Breast epithelium (tissue), 4 donors: ENCODE measurements around the gene KRTAP10-5. TPM values are rescaled to one million over a fixed set of nuclear protein-coding genes. Genes with fewer than 3 reads are reported as not detected.
"Not testable (repeated sequence)": the region's sequence is repeated elsewhere in the genome, so short reads cannot be mapped to it uniquely, and the experiment has no call there.

Experiments used
- DNase-seq, 2 donors: peaks; one replicate each; pipeline ENCODE4 v3.0.0-alpha.2; 2019; ENCODE audit warnings: low spot score in 2 of 2
- H3K27ac ChIP-seq, 2 donors: fragments of 200-600 bp; sonication (generic) in 1 of 2; one replicate each; pipeline ENCODE4 v1.5.1; 2016 to 2019; ENCODE audit warnings: mild to moderate bottlenecking in 1 of 2
- H3K27me3 ChIP-seq, 2 donors: fragments of 200-600 bp; sonication (generic) in 1 of 2; one replicate each; pipeline versions ENCODE4 v1.5.1 to v1.6.0; 2017 to 2019; ENCODE audit warnings: control low read depth in 1 of 2, mild to moderate bottlenecking in 1 of 2
- H3K36me3 ChIP-seq: fragments of 200-600 bp; one replicate; pipeline ENCODE4 v1.5.1; 2019
- H3K4me1 ChIP-seq, 2 donors: fragments of 200-600 bp; sonication (generic); one replicate each; pipeline ENCODE4 v1.5.1; 2016 to 2019; ENCODE audit warnings: control low read depth in 1 of 2
- H3K4me3 ChIP-seq, 3 donors: fragments of 200-600 bp; sonication (generic); 1 replicate in 2 of 3; 2 replicates in 1 of 3; pipeline ENCODE4 v1.5.1; 2016 to 2019; ENCODE audit warnings: mild to moderate bottlenecking in 3 of 3, moderate library complexity in 2 of 3
- H3K9me3 ChIP-seq, 2 donors: fragments of 200-600 bp; sonication (generic) in 1 of 2; one replicate each; pipeline ENCODE4 v1.5.1; 2016 to 2019; ENCODE audit warnings: control low read depth in 1 of 2
- POLR2A ChIP-seq: fragments of 450-650 bp; IDR thresholded peaks from one replicate; pipeline ENCODE4 v1.6.1; 2016; ENCODE audit warnings: antibody characterized with exemption, mild to moderate bottlenecking, moderate library complexity
- POLR2AphosphoS5 ChIP-seq, 3 donors: sonication (generic); formaldehyde crosslinking; IDR thresholded peaks; one replicate each; pipeline ENCODE4 v1.6.1; 2017; ENCODE audit warnings: antibody characterized with exemption in 3 of 3
- intact Hi-C: fragments of 100-400 bp; cut with DNase I; formaldehyde crosslinking; loops from one replicate; pipeline ENCODE4 v1.15.1; 2023; ENCODE audit warnings: low total_unique reads
- total RNA-seq, 3 donors: library from RNA; depleted of rRNA; stranded (reverse); fragments of >200 nt; gene quantifications; one replicate each; pipeline ENCODE4 v1.1.0, GENCODE V29; 2016
- TF ChIP-seq, protein P1 (sequence below), 3 donors: fragments of 450-650 bp; IDR thresholded peaks; one replicate each; pipeline ENCODE4 v1.5.1; 2016 to 2017; ENCODE audit warnings: antibody characterized with exemption in 3 of 3, mild to moderate bottlenecking in 3 of 3, moderate library complexity in 3 of 3

KRTAP10-5 gene
- total RNA-seq, 3 donors from 2014 or later, result not detected

DNA sequence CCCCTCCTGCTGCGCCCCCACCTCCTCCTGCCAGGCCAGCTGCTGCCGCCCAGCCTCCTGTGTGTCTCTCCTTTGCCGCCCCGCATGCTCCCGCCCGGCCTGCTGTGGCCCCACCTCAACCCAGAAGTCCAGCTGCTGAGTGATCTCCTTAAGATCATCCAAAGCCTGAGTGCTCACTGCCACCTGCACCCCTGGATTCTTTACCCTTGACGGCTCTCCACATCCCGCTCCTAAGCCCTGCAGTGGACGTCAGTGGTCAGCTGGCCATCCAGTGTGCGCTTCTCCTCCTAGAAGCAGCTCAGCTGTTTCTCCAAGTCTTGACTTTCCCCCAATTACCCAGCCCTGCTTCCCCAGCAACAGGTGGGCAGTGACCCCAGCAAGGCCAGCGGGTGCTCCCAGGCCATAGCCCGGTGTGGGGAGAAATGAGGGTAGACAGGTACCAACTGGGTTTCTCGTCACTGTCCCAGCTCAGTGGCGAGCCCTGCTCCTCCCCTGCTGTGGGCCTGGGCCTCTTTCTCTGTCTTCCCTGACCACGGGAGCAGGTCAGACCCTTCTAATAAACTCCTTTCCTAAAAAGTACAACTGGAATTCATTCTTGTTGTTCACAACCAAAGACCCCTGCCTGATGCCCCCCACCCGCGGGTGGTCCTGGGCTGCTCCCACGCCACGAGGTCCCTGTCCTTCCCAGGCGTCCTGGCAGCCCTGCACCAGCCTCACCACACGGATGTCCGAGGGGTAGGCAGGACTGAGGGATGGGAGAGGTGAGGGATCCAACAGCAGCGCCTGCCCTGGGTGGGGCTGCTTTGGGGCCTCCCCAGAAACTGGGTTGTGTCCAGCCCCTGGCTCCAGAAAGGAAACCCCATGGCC is 21.4 kb upstream of the KRTAP10-5 start:
- H3K27me3 ChIP-seq, result peaks cover 0 to 60% of the 10 kb centered on the region in 2 donors

DNA sequence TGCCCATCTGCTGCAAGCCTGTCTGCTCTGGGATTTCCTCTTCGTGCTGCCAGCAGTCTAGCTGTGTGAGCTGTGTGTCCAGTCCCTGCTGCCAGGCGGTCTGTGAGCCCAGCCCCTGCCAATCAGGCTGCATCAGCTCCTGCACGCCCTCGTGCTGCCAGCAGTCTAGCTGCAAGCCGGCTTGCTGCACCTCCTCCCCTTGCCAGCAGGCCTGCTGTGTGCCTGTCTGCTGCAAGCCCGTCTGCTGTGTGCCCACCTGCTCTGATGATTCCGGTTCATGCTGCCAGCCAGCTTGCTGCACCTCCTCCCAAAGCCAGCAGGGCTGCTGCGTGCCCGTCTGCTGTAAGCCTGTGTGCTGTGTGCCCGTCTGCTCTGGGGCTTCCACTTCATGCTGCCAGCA is 20.7 kb upstream of the KRTAP10-5 start:
- intact Hi-C loops, H3K36me3 ChIP-seq, DNase-seq, H3K4me1 ChIP-seq, H3K27ac ChIP-seq, H3K4me3 ChIP-seq: not testable (repeated sequence)
- Histone ChIP-seq H3K9me3 (peaks cover 0 to 12% of the 10 kb centered on the region in 2 donors), H3K27me3 (peaks cover 0 to 56% of the 10 kb centered on the region in 2 donors)

More for the DNA sequence above, 21.4 kb upstream of the KRTAP10-5 start:
- no peaks in the 10 kb centered on the region for H3K4me1 ChIP-seq
- H3K36me3 ChIP-seq, result no peaks in the 10 kb centered on the region
- H3K27ac ChIP-seq, result no peak overlapping the region
- H3K4me3 ChIP-seq, result no peak overlapping the region
- intact Hi-C loops, result no loop called here
- TF ChIP-seq, protein P1, sequence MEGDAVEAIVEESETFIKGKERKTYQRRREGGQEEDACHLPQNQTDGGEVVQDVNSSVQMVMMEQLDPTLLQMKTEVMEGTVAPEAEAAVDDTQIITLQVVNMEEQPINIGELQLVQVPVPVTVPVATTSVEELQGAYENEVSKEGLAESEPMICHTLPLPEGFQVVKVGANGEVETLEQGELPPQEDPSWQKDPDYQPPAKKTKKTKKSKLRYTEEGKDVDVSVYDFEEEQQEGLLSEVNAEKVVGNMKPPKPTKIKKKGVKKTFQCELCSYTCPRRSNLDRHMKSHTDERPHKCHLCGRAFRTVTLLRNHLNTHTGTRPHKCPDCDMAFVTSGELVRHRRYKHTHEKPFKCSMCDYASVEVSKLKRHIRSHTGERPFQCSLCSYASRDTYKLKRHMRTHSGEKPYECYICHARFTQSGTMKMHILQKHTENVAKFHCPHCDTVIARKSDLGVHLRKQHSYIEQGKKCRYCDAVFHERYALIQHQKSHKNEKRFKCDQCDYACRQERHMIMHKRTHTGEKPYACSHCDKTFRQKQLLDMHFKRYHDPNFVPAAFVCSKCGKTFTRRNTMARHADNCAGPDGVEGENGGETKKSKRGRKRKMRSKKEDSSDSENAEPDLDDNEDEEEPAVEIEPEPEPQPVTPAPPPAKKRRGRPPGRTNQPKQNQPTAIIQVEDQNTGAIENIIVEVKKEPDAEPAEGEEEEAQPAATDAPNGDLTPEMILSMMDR (IDR thresholded peaks at IDR 0.05), result no peak
- no peak for TF ChIP-seq POLR2AphosphoS5 (IDR thresholded peaks at IDR 0.05)
- TF ChIP-seq POLR2A, result no peak
- no peak for DNase-seq
- peaks cover 0 to 12% of the 10 kb centered on the region in 2 donors for H3K9me3 ChIP-seq

DNA sequence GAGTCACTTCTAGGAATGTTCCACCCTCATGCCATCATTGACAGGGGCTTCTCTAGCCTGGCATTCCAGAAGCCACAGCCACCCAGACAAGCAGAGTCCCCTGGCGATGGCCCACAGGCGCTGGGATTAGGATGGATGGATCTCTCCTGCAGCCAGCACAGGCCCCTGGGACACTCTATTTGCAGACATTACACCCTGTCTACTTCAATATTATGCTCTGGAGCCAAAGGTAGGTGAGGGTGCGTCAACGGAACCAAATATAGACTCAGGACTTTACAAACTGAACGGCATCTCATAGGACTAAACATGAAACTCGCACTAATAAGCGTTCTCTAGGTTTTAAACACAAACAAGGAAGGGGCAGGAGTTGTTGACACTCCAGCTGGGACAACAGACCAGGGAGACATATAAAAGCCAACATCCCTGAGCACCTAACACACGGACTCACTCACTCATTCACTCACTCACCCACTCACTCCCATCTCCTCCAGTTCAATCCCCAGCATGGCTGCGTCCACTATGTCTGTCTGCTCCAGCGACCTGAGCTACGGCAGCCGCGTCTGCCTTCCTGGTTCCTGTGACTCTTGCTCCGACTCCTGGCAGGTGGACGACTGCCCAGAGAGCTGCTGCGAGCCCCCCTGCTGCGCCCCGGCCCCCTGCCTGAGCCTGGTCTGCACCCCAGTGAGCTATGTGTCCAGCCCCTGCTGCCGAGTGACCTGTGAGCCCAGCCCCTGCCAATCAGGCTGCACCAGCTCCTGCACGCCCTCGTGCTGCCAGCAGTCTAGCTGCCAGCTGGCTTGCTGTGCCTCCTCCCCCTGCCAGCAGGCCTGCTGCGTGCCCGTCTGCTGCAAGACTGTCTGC is 19.9 kb upstream of the KRTAP10-5 start, which contains the start of gene KRTAP10-7:
KRTAP10-7 (plus strand) TSS at position 480 of the 861 bp plus-strand sequence; CDS start at position 505, 25 bp downstream.
- not testable (repeated sequence) for H3K4me1 ChIP-seq, H3K36me3 ChIP-seq
- peaks cover 0 to 60% of the 10 kb centered on the region in 2 donors for H3K27me3 ChIP-seq

DNA sequence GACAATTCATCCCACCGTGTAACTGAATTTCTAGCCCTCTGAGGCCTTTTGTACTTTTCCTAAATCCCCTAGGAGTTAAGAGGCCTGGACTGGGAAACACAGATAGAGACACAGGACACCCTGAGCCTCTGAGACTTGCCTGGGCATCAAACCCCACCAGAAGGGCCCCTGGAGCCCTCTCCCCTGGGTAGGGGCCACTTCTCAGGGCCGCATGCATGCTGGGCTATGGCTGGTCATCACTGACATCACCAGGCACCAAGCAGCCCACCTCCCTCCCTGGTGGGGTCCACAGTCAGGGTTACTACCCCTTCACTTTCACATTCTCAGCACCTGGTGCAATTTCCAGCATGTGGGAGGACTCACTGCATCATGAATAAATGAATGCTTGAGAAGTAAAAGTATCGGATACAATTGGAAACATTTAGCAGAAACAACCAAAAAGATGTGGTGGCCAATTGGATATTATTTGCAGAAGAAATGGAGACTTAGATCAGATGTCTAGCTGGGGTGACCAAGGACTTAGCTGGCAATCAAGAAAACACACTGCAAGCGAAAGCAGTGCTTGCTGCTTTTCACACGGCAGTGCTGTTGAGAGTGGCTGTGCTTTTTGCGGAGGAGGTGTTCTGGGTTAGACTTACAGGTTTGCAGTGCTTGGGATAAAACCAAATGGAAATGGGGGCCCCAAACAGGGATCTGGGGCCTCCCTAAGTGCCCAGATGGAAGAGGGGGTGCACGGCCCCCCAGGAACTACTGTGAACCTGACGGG is 19.0 kb upstream of the KRTAP10-5 start:
- TF ChIP-seq POLR2AphosphoS5 (IDR thresholded peaks at IDR 0.05) (no peak), POLR2A (no peak)
- TF ChIP-seq, protein P1 (IDR thresholded peaks at IDR 0.05), result no peak
- no peak for DNase-seq
- Histone ChIP-seq H3K36me3 (no peaks in the 10 kb centered on the region), H3K27ac (no peak overlapping the region), H3K27me3 (peaks cover 0 to 60% of the 10 kb centered on the region in 2 donors), H3K9me3 (peaks cover 0 to 10% of the 10 kb centered on the region in 2 donors), H3K4me3 (no peak overlapping the region), H3K4me1 (no peaks in the 10 kb centered on the region)
- intact Hi-C loops, result no loop called here

More for the DNA sequence above, 19.9 kb upstream of the KRTAP10-5 start, which contains the start of gene KRTAP10-7:
- H3K27ac ChIP-seq, H3K4me3 ChIP-seq, DNase-seq, intact Hi-C loops: not testable (repeated sequence)
- H3K9me3 ChIP-seq, result peaks cover 0 to 12% of the 10 kb centered on the region in 2 donors

DNA sequence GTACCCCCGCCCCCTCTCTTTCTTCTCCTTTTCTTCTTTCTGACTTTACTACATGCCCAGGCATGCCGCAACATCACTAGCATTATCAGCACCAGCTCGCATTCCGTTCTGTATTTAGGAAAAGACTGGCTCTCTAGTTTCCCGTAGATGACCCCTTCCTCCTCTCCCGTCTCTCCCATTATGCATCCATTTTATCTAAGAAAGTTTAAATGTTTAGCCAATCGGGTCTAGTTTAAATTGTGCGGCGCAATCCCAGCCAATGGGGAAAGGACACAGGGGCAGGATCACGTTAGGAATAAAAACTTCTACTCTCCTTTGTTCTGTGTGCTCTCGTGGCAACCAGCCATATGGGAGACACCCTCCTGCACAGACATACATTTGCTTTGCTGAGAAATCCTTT is 17.7 kb upstream of the KRTAP10-5 start:
- Histone ChIP-seq H3K36me3 (no peaks in the 10 kb centered on the region), H3K4me3 (no peak overlapping the region), H3K27me3 (peaks cover 0 to 50% of the 10 kb centered on the region in 2 donors), H3K4me1 (no peaks in the 10 kb centered on the region), H3K9me3 (peaks cover 0 to 7% of the 10 kb centered on the region in 2 donors), H3K27ac (no peak overlapping the region)
- TF ChIP-seq, protein P1 (IDR thresholded peaks at IDR 0.05), result no peak
- no peak for TF ChIP-seq POLR2AphosphoS5 (IDR thresholded peaks at IDR 0.05)
- no peak for TF ChIP-seq POLR2A
- intact Hi-C loops, result no loop called here
- no peak for DNase-seq
